ENCODE data around the gene PBX2. TPM values are rescaled to one million over a fixed set of nuclear protein-coding genes. Genes with fewer than 3 reads are reported as not detected.
"Not testable (repeated sequence)": the region's sequence is repeated elsewhere in the genome, so short reads cannot be mapped to it uniquely, and the experiment has no call there.

Gene PBX2
- total and polyA plus RNA-seq, 11 donors = 25.3 to 60.4 (median 39.7) TPM

DNA sequence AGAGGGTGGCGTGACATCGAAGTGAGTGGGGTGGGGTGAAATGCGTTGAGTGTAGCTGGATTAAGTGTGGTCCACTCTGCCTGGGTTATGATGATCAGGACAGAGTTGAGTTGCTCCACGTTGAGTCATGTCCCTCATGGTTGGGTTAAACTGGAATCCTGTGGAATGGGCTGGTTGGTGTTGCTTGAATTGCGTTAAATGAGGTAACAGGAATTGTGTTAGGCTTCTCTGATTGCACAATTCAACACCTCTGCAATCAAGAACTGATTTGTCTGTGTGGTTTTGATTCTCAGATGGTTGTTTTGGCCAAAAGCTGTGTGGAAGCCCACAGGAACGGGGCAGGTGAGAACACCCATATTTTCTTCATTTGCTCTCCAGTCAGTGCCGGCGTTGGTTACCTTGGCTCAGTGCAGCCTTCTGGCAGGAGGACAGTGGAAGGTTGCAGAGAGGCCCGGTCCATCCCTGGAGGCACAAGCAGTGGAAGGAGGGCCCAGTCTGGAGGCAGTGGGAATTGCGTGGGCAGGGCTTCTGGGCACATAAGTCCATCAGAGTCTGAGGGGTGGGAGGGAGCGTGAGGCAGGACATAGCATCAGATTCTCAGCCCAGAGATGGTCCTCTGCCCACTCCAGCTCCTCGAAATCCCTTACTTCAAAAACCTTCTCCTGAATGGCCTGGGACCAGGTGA, 22.2 kb upstream of the PBX2 start:
- H3K4me1 ChIP-seq = no peaks in the 10 kb centered on the region
- H3K27me3 ChIP-seq = no peaks in the 10 kb centered on the region
- peak in 2 of 4 donors; percentile 29 to 33 for ATAC-seq
- TF ChIP-seq, protein P1, sequence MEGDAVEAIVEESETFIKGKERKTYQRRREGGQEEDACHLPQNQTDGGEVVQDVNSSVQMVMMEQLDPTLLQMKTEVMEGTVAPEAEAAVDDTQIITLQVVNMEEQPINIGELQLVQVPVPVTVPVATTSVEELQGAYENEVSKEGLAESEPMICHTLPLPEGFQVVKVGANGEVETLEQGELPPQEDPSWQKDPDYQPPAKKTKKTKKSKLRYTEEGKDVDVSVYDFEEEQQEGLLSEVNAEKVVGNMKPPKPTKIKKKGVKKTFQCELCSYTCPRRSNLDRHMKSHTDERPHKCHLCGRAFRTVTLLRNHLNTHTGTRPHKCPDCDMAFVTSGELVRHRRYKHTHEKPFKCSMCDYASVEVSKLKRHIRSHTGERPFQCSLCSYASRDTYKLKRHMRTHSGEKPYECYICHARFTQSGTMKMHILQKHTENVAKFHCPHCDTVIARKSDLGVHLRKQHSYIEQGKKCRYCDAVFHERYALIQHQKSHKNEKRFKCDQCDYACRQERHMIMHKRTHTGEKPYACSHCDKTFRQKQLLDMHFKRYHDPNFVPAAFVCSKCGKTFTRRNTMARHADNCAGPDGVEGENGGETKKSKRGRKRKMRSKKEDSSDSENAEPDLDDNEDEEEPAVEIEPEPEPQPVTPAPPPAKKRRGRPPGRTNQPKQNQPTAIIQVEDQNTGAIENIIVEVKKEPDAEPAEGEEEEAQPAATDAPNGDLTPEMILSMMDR (IDR thresholded peaks at IDR 0.05) = no peak
- TF ChIP-seq POLR2A (IDR thresholded peaks at IDR 0.05) = no peak
- peaks cover 0 to 64% (median 11%) of the 10 kb centered on the region in 9 donors for H3K36me3 ChIP-seq
- no peak overlapping the region for H3K4me3 ChIP-seq
- H3K27ac ChIP-seq = no peak overlapping the region
- WGBS, 4 donors = 77 to 88% (median 85%) methylated on average over 12 of the region's 12 CpGs
- H3K9me3 ChIP-seq = no peaks in the 10 kb centered on the region
- no peak for DNase-seq
- intact Hi-C loops (cut with DNase I) = no loop called here

DNA sequence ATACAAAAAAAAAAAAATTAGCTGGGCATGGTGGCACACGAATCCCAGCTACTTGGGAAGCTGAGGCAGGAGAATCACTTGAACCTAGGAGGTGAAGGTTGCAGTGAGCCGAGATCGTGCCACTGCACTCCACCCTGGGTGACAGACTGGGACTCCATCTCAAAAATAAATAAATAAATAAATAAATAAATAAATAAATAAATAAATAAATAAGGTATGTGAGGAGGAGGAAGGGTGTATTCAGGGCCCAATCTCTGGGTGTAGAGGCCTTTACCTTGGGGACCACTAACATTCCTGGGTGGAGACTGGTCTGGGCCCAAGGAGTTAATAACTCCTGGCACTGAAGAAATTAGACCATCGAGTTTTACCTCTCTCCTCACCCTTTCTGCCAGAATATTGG, 21.4 kb upstream of the PBX2 start:
- H3K4me1 ChIP-seq; DNase-seq; H3K4me3 ChIP-seq; ATAC-seq; H3K27ac ChIP-seq; intact Hi-C loops (cut with DNase I); H3K27me3 ChIP-seq; H3K9me3 ChIP-seq: not testable (repeated sequence)
- peaks cover 0 to 57% (median 4%) of the 10 kb centered on the region in 9 donors for H3K36me3 ChIP-seq
- 85 to 90% (median 88%) methylated on average over 4 of the region's 4 CpGs for WGBS, 4 donors

DNA sequence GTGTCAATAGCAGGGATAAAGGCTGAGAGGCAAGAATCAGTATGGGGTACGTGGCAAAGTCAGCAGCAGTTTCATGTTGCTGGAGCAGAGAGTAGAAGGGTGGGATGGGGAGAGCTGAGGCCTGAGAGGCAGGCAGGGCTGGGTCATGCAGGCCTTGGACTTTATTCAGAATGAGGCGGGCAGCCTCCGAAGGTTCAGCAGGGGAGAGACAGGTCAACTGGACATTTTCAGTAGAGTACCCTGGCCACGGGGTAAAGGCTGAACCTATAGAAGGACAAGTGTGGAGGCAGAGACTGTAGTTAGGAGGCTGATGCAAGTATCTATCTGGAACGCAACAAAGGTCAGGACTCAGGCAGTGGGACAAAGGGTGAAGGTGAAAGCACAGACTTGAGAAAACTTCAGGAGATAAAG, 20.2 kb upstream of the PBX2 start:
- no peaks in the 10 kb centered on the region for H3K27me3 ChIP-seq
- no peaks in the 10 kb centered on the region for H3K4me1 ChIP-seq
- intact Hi-C loops (cut with DNase I) = no loop called here
- WGBS, 4 donors = 85 to 90% (median 88%) methylated on average over 5 of the region's 5 CpGs
- H3K36me3 ChIP-seq = peaks cover 0 to 50% (median 4%) of the 10 kb centered on the region in 9 donors
- no peak for TF ChIP-seq POLR2A (IDR thresholded peaks at IDR 0.05)
- TF ChIP-seq, protein P1 (IDR thresholded peaks at IDR 0.05) = no peak
- no peak overlapping the region for H3K4me3 ChIP-seq
- ATAC-seq = no peak
- no peak for DNase-seq
- H3K9me3 ChIP-seq = no peaks in the 10 kb centered on the region
- no peak overlapping the region for H3K27ac ChIP-seq

DNA sequence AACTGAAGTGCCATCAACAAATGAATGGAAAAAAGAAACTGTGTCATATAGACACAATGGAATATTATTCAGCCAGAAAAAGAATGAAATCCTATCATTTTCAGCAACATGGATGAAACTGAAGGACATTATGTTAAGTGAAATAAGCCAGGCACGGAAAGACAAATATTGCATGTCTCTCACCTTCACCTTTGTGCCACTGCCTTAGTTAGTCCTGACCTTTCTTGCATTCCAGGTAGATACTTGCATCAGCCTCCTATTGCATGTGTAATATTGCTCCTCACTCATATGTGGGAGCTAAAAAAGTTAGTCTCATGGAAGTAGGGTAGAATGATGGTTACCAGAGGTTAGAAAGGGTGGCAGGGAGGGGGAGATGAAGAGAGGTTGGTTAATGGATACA, 19.0 kb upstream of the PBX2 start:
- intact Hi-C loops (cut with DNase I) = no loop called here

More for the DNA sequence above, 19.0 kb upstream of the PBX2 start:
- Histone ChIP-seq H3K9me3 (no peaks in the 10 kb centered on the region), H3K4me3 (no peak overlapping the region), H3K36me3 (peaks cover 0 to 50% (median 8%) of the 10 kb centered on the region in 9 donors), H3K4me1 (no peaks in the 10 kb centered on the region), H3K27ac (no peak overlapping the region), H3K27me3 (no peaks in the 10 kb centered on the region)
- 79 to 93% (median 85%) methylated on average over 1 of the region's 1 CpG for WGBS, 4 donors
- no peak for TF ChIP-seq POLR2A (IDR thresholded peaks at IDR 0.05)
- TF ChIP-seq, protein P1 (IDR thresholded peaks at IDR 0.05) = no peak
- DNase-seq (no peak), ATAC-seq (no peak)

All from heart left ventricle (tissue), 16 donors.